ENCODE measurements around the gene CASTOR1.

DNA sequence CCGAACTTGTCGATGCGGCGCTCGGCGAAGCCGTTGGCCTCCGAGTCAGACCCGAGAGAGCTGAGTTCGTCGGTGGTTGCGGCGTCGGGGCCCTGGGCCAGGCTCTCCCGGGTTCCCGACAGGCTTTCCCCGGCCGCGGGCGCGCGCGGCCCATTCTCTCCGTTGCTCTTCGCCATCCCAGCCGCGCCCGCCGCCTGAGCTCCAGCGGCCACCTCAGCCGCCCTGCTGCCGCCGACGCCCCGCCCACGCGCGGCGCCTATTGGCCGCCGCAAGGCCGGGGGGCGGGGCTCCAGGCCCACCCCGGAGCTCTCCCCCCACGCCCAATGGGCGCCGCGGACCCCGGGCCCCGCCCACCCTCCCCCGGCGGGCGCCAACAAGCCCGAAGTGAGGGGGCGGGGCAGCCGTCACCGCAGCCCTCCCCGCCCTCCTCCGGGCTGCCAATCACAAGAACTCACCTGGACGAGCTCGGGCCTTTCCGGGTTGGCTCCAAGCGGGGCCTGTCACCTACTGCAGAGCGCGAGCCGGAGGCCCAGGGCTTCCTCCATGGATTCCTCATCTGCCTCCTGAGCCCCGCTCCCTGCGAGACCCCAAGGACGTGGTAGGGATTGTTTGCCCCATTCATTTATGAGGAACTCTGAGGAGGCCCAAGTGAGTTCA is 37.5 kb upstream of the CASTOR1 start, which contains the start of gene TBC1D10A:
- TF ChIP-seq KLF7 (tag by site-specific recombination; IDR thresholded peaks at IDR 0.05; ENCODE audit: borderline replicate concordance) (no peak), EGR2 (tag by site-specific recombination; IDR thresholded peaks at IDR 0.05; ENCODE audit: low read depth) (no peak), ZNF501 (tag by site-specific recombination; IDR thresholded peaks at IDR 0.05) (no peak), ZNF394 (tag by site-specific recombination; IDR thresholded peaks at IDR 0.05; ENCODE audit: borderline replicate concordance) (no peak), ZNF26 (tag by site-specific recombination; IDR thresholded peaks at IDR 0.05) (no peak), ZFP41 (tag by site-specific recombination; IDR thresholded peaks at IDR 0.05; ENCODE audit: borderline replicate concordance) (no peak), ZNF23 (tag by site-specific recombination; IDR thresholded peaks at IDR 0.05; ENCODE audit: borderline replicate concordance) (no peak)
- TF ChIP-seq, protein P1, sequence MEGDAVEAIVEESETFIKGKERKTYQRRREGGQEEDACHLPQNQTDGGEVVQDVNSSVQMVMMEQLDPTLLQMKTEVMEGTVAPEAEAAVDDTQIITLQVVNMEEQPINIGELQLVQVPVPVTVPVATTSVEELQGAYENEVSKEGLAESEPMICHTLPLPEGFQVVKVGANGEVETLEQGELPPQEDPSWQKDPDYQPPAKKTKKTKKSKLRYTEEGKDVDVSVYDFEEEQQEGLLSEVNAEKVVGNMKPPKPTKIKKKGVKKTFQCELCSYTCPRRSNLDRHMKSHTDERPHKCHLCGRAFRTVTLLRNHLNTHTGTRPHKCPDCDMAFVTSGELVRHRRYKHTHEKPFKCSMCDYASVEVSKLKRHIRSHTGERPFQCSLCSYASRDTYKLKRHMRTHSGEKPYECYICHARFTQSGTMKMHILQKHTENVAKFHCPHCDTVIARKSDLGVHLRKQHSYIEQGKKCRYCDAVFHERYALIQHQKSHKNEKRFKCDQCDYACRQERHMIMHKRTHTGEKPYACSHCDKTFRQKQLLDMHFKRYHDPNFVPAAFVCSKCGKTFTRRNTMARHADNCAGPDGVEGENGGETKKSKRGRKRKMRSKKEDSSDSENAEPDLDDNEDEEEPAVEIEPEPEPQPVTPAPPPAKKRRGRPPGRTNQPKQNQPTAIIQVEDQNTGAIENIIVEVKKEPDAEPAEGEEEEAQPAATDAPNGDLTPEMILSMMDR (tag by site-specific recombination; IDR thresholded peaks at IDR 0.05) = no peak
